Smooth muscle cell (in vitro differentiated cells): ENCODE results near the gene DYRK1A. TPM values are rescaled to one million over a fixed set of nuclear protein-coding genes. Genes with fewer than 3 reads are reported as not detected.

ENCODE experiments used
- DNase-seq: peaks from one replicate; lab custom pipeline; 2025; ENCODE audit not compliant: unreplicated experiment; lab: John Stamatoyannopoulos, UW
- H2AFZ ChIP-seq: fragments of 200-600 bp; sonication (generic); 2 replicates; pipeline ENCODE4 v1.6.0; 2016; ENCODE audit warnings: antibody characterized with exemption, low read depth, mild to moderate bottlenecking
- H3F3A ChIP-seq: fragments of 200-600 bp; sonication (generic); 2 replicates; pipeline ENCODE4 v1.6.0; 2017; ENCODE audit warnings: antibody characterized with exemption, low read depth
- H3K27ac ChIP-seq: fragments of 200-600 bp; sonication (generic); 2 replicates; pipeline ENCODE4 v1.5.1; 2016; ENCODE audit warnings: low read depth, mild to moderate bottlenecking
- H3K27me3 ChIP-seq: fragments of 200-600 bp; sonication (generic); 2 replicates; pipeline ENCODE4 v1.6.1; 2016; ENCODE audit warnings: low read depth, mild to moderate bottlenecking
- H3K36me3 ChIP-seq: fragments of 200-600 bp; sonication (generic); 2 replicates; pipeline ENCODE4 v1.5.1; 2016; ENCODE audit warnings: low read depth
- H3K4me1 ChIP-seq: fragments of 200-600 bp; sonication (generic); 2 replicates; pipeline ENCODE4 v1.5.1; 2016; ENCODE audit warnings: low read depth
- H3K4me2 ChIP-seq: fragments of 200-600 bp; sonication (generic); 2 replicates; pipeline ENCODE4 v1.6.0; 2016; ENCODE audit warnings: mild to moderate bottlenecking
- H3K4me3 ChIP-seq: fragments of 200-600 bp; sonication (generic); 2 replicates; pipeline ENCODE4 v1.5.1; 2016; ENCODE audit warnings: mild to moderate bottlenecking
- H3K79me2 ChIP-seq: fragments of 200-600 bp; sonication (generic); 2 replicates; pipeline ENCODE4 v1.6.0; 2016; ENCODE audit warnings: low read depth, mild to moderate bottlenecking
- H3K9ac ChIP-seq: fragments of 200-600 bp; sonication (generic); 2 replicates; pipeline ENCODE4 v1.6.0; 2016; ENCODE audit warnings: low read depth
- H3K9me3 ChIP-seq: fragments of 200-600 bp; sonication (generic); replicated peaks from 2 replicates; pipeline ENCODE4 v1.5.1; 2016; ENCODE audit warnings: low read depth
- H4K20me1 ChIP-seq: fragments of 200-600 bp; sonication (generic); 2 replicates; pipeline ENCODE4 v1.6.0; 2016; ENCODE audit warnings: low read depth
- WGBS: methylation state at CpG from one replicate; pipeline ENCODE4 v1.1.7; 2016; ENCODE audit warnings: low lambda C conversion rate; 5-methylcytosine and 5-hydroxymethylcytosine counted together
- polyA plus RNA-seq: library from polyadenylated mRNA; unstranded; fragments of >200 nt; fragmentation: Nextera tagmentation; extraction: Ambion mirVana; gene quantifications from 2 replicates; pipeline ENCODE4 v1.2.1, GENCODE V29; 2016
- total RNA-seq: library from RNA; depleted of rRNA; stranded (reverse); fragments of >200 nt; gene quantifications from 2 replicates; pipeline ENCODE4 v1.2.3, GENCODE V29; 2014
- TF ChIP-seq, protein P1 (sequence below): fragments of 200-600 bp; sonication (generic); IDR thresholded peaks from 2 replicates; pipeline ENCODE4 v1.5.1; 2017; ENCODE audit warnings: borderline replicate concordance, mild to moderate bottlenecking, antibody characterized with exemption; ENCODE audit not compliant: insufficient read depth, poor library complexity, severe bottlenecking

DYRK1A gene
- total and polyA plus RNA-seq, 2 experiments from 2014 or later: 2.4 to 61.7 TPM

DNA sequence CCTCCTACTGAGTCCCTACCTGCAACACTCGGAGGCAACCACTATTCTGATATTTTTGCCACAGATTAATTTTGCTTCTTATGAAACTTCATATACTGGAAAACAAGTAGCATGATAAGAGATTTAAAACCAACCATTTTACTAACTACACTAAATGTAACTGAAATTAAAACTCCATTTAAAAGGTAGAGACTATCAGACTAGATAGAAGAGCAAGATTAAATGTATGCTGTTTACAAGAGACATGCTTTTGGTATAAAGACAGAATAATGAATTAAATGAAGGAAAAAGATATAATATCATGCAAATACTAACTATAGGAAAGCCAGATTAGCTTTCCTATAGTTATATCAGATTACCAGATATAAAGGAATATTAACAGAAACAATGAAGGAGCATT lies 175.9 kb downstream of the DYRK1A start:
- no peaks in the 10 kb centered on the region for H3K79me2 ChIP-seq
- H2AFZ ChIP-seq: no peak overlapping the region
- TF ChIP-seq, protein P1, sequence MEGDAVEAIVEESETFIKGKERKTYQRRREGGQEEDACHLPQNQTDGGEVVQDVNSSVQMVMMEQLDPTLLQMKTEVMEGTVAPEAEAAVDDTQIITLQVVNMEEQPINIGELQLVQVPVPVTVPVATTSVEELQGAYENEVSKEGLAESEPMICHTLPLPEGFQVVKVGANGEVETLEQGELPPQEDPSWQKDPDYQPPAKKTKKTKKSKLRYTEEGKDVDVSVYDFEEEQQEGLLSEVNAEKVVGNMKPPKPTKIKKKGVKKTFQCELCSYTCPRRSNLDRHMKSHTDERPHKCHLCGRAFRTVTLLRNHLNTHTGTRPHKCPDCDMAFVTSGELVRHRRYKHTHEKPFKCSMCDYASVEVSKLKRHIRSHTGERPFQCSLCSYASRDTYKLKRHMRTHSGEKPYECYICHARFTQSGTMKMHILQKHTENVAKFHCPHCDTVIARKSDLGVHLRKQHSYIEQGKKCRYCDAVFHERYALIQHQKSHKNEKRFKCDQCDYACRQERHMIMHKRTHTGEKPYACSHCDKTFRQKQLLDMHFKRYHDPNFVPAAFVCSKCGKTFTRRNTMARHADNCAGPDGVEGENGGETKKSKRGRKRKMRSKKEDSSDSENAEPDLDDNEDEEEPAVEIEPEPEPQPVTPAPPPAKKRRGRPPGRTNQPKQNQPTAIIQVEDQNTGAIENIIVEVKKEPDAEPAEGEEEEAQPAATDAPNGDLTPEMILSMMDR: no peak
- H3K27ac ChIP-seq: no peak overlapping the region
- H3K9me3 ChIP-seq: no peaks in the 10 kb centered on the region
- H3K4me3 ChIP-seq: no peak overlapping the region
- no peaks in the 10 kb centered on the region for H4K20me1 ChIP-seq
- H3K4me2 ChIP-seq: no peak overlapping the region
- H3K36me3 ChIP-seq: no peaks in the 10 kb centered on the region
- no peak overlapping the region for H3K9ac ChIP-seq
- DNase-seq: no peak
- H3K4me1 ChIP-seq: no peaks in the 10 kb centered on the region
- no peaks in the 10 kb centered on the region for H3K27me3 ChIP-seq
- H3F3A ChIP-seq: no peaks in the 10 kb centered on the region
- WGBS: 100% methylated on average over 1 of the region's 1 CpG

DNA sequence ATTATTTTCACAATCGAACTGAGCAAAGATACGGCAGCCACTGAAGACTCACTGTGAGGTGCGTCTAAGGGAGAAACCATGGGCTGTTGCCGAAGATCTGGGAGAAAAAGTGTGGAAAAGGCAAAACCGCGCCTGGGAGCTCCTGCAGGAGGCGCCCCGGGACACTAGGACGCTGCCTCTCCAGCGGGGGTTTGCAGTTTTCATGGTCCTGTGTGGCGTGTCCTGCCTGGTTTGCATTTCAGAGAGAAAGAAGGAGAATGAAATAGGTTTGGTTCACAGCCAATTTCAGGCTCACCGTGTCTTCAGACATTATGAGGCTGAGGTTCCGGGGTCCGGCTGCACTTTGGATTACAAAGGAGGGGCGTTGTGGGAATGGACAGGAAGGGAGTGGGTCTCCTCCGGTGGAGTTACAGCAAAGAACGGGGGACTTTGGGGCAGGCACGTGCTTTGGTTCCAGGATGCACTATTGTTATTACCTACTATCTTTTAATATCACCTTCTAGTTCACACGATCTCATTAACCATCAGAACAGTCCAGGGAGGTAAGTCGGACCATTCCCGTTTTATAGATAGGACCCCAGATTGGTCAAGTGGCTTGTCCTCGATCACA lies 179.8 kb downstream of the DYRK1A start:
- H3K4me2 ChIP-seq: no peak overlapping the region
- 91% methylated on average over 22 of the region's 22 CpGs for WGBS
- no peak overlapping the region for H2AFZ ChIP-seq
- no peaks in the 10 kb centered on the region for H3K27me3 ChIP-seq
- H3K79me2 ChIP-seq: no peaks in the 10 kb centered on the region
- no peak for DNase-seq
- H3K36me3 ChIP-seq: no peaks in the 10 kb centered on the region
- TF ChIP-seq, protein P1: no peak
- no peaks in the 10 kb centered on the region for H3K4me1 ChIP-seq
- H3F3A ChIP-seq: no peaks in the 10 kb centered on the region
- no peak overlapping the region for H3K9ac ChIP-seq
- no peak overlapping the region for H3K4me3 ChIP-seq
- H3K27ac ChIP-seq: no peak overlapping the region
- H3K9me3 ChIP-seq: no peaks in the 10 kb centered on the region
- no peaks in the 10 kb centered on the region for H4K20me1 ChIP-seq

DNA sequence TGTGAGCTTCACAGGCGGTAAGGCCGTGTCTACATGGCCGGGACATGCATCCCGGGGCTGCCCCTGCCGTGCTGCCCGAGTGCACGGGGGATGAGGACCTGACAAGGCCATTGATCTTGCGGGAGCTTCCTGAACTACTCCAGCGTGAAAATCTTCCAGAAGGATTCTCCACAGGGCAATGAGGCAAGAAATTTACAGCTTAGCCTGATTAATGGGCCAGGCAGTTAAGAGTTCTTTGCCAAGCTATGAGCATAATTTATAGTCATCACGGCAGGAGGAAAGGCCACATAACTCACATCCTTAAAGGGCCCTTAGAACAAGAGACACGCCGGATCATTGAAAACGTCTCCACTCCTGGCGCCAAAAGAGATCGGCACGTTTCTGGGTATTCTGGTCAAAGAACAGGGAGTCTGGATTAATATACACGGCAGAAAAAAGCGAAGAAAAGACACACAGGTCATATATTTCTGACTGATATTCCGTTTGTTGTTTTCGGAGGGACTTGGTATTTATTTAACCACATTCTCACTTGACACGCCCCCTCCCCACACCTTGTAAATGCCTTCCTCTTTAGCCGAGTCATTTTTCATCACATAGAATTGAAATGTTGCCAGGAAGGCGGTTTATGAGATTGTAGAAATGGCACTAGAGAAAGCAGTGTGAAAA lies 180.5 kb downstream of the DYRK1A start:
- H2AFZ ChIP-seq: no peak overlapping the region

More for the DNA sequence above, 180.5 kb downstream of the DYRK1A start:
- TF ChIP-seq, protein P1: no peak
- Histone ChIP-seq H3K9ac (no peak overlapping the region), H3K36me3 (no peaks in the 10 kb centered on the region), H3K27ac (no peak overlapping the region), H3K4me2 (peak overlapping the region; percentile 25), H3K9me3 (no peaks in the 10 kb centered on the region), H3K79me2 (no peaks in the 10 kb centered on the region), H3K4me1 (no peaks in the 10 kb centered on the region), H3K27me3 (no peaks in the 10 kb centered on the region), H3F3A (no peaks in the 10 kb centered on the region), H3K4me3 (no peak overlapping the region), H4K20me1 (no peaks in the 10 kb centered on the region)
- DNase-seq: no peak
- WGBS: 63% methylated on average over 23 of the region's 23 CpGs
